GM10248 (cell line): ENCODE data around the gene CELA1.

Experiments
- CTCF ChIA-PET: fragments of 300-600 bp; sonication (Branson Sonifier 250); formaldehyde crosslinking; extraction: SDS; loops from one replicate; lab custom pipeline; 2021; ENCODE audit warnings: antibody characterized with exemption; lab: Yijun Ruan, JAX
- POLR2A ChIA-PET: fragments of 350-650 bp; sonication (Branson Sonifier 250); formaldehyde crosslinking; extraction: SDS; loops from one replicate; lab custom pipeline; 2020; ENCODE audit warnings: antibody characterized with exemption; lab: Yijun Ruan, JAX
- DNase-seq: peaks from one replicate; pipeline ENCODE4 v3.0.0; 2012; ENCODE audit errors: extremely low spot score
- CTCF ChIP-seq: IDR thresholded peaks from 2 replicates; pipeline ENCODE4 v1.5.1; 2012; ENCODE audit warnings: mild to moderate bottlenecking, low read depth; ENCODE audit errors: extremely low read depth, missing control alignments, control extremely low read depth

Gene CELA1

GRCh38 chr12:51362307-51362706 is 15.8 kb upstream of the CELA1 start:
- no peak for TF ChIP-seq CTCF
- ChIA-PET CTCF (interaction anchor here (1.7 to 5.9 kb wide), 2 partner anchors 10 to 12 kb away, joined by 5 to 35 read pairs; no protein-coding TSS in a partner anchor), POLR2A (interaction anchor here (0.6 to 0.7 kb wide), 3 partner anchors 10 to 341 kb away, joined by 3 to 4 read pairs (median 3); no protein-coding TSS in a partner anchor)
- DNase-seq: no peak

GRCh38 chr12:51361161-51362016 is 14.9 kb upstream of the CELA1 start:
- POLR2A ChIA-PET: interaction anchor here (0.6 kb wide), 2 partner anchors 197 to 340 kb away, joined by 3 to 4 read pairs; no protein-coding TSS in a partner anchor
- TF ChIP-seq CTCF: no peak
- no peak for DNase-seq
- CTCF ChIA-PET: interaction anchor here (0.7 to 5.9 kb wide), 7 partner anchors 8 to 536 kb away, joined by 3 to 35 read pairs (median 4); no protein-coding TSS in a partner anchor

- CTCF ChIA-PET: interaction anchor here (0.6 to 5.9 kb wide), 5 partner anchors 9 to 299 kb away, joined by 3 to 35 read pairs (median 4); no protein-coding TSS in a partner anchor
- no peak for TF ChIP-seq CTCF
- DNase-seq: no peak
- POLR2A ChIA-PET: interaction anchor here (0.6 kb wide), 1 partner anchor 196 kb away, joined by 4 read pairs; no protein-coding TSS in a partner anchor
Observed at GRCh38 chr12:51360315-51360714, 13.8 kb upstream of the CELA1 start.

GRCh38 chr12:51359851-51360250 is 13.4 kb upstream of the CELA1 start:
- POLR2A ChIA-PET: no interaction called here
- DNase-seq: no peak
- CTCF ChIA-PET: interaction anchor here (1.6 to 5.9 kb wide), 4 partner anchors 9 to 18 kb away, joined by 4 to 35 read pairs (median 10); no protein-coding TSS in a partner anchor
- no peak for TF ChIP-seq CTCF

GRCh38 chr12:51358496-51358895 is 12.0 kb upstream of the CELA1 start:
- POLR2A ChIA-PET: no interaction called here
- no peak for DNase-seq
- no peak for TF ChIP-seq CTCF
- CTCF ChIA-PET: interaction anchor here (1.5 to 5.9 kb wide), 3 partner anchors 8 to 17 kb away, joined by 3 to 35 read pairs (median 10); no protein-coding TSS in a partner anchor

GRCh38 chr12:51357374-51358047 is 11.0 kb upstream of the CELA1 start:
- POLR2A ChIA-PET: interaction anchor here (0.5 kb wide), 1 partner anchor 578 kb away, joined by 8 read pairs; no protein-coding TSS in a partner anchor

More at GRCh38 chr12:51357374-51358047, 11.0 kb upstream of the CELA1 start:
- DNase-seq: no peak
- CTCF ChIA-PET: interaction anchor here (1.2 to 8.9 kb wide), 5 partner anchors 7 to 16 kb away, joined by 3 to 128 read pairs (median 10); no protein-coding TSS in a partner anchor
- no peak for TF ChIP-seq CTCF
